GM12878 (cell line): ENCODE measurements around the gene MACROD2. TPM values are rescaled to one million over a fixed set of nuclear protein-coding genes. Genes with fewer than 3 reads are reported as not detected.

Experiments used
- ATAC-seq: fragments of 200-7000 bp; cut with Tn5 transposase; 3 replicates; pipeline ENCODE4 v1.9.1; 2020; ENCODE audit warnings: mild to moderate bottlenecking, moderate library complexity
- BruUV-seq: library from RNA; stranded (reverse); fragments of 400-500 nt; replicated peaks from 2 replicates; lab custom pipeline; 2021; lab: Mats Ljungman, UMichigan
- CTCF ChIA-PET: fragments of 300-600 bp; sonication (Branson Sonifier 250); formaldehyde crosslinking; extraction: SDS; loops from one replicate; lab custom pipeline; 2021; ENCODE audit warnings: inconsistent platforms; lab: Yijun Ruan, JAX
- POLR2A ChIA-PET: fragments of 350-600 bp; formaldehyde crosslinking; extraction: SDS; loops from one replicate; lab custom pipeline; 2021; ENCODE audit warnings: inconsistent platforms; lab: Charles Lee
- RAD21 ChIA-PET: fragments of 300-600 bp; sonication (Branson Sonifier 250); formaldehyde crosslinking; loops from one replicate; lab custom pipeline; 2023; ENCODE audit warnings: antibody characterized with exemption; ENCODE audit not compliant: unreplicated experiment; lab: Charles Lee
- SMC1A ChIA-PET: fragments of 300-600 bp; sonication (Branson Sonifier 250); formaldehyde crosslinking; loops from one replicate; lab custom pipeline; 2023; ENCODE audit not compliant: unreplicated experiment, uncharacterized antibody; lab: Charles Lee
- DNase-seq: peaks from one replicate; pipeline ENCODE4 v3.0.0-alpha.2; 2011; ENCODE audit warnings: low read depth, low spot score
- FAIRE-seq: peaks from 3 replicates; lab custom pipeline; 2011; peaks lifted over from hg19 to GRCh38; lab: Jason Lieb, UNC
- H2AFZ ChIP-seq: 2 replicates; pipeline ENCODE4 v1.6.0; 2011; ENCODE audit warnings: low read depth, low read length, control low read depth; ENCODE audit not compliant: control insufficient read depth
- H3K27ac ChIP-seq: 2 replicates; pipeline ENCODE4 v1.5.1; 2011; ENCODE audit warnings: control low read depth; ENCODE audit not compliant: control insufficient read depth, insufficient read depth
- H3K27me3 ChIP-seq, 2 experiments: replicated peaks in 1 of 2; 2 replicates each; pipeline versions ENCODE4 v1.6.0 to v1.6.1; 2011; ENCODE audit warnings: low read length in 1 of 2; ENCODE audit not compliant: control insufficient read depth in 2 of 2, insufficient read depth in 2 of 2
- H3K36me3 ChIP-seq, 2 experiments: 2 replicates each; pipeline ENCODE4 v1.5.1; 2011; ENCODE audit warnings: low read length in 1 of 2; ENCODE audit not compliant: control insufficient read depth in 2 of 2, insufficient read depth in 2 of 2
- H3K4me1 ChIP-seq: 2 replicates; pipeline ENCODE4 v1.6.1; 2011; ENCODE audit warnings: mild to moderate bottlenecking, low read length, moderate library complexity, mixed read lengths; ENCODE audit not compliant: control insufficient read depth, insufficient read depth
- H3K4me2 ChIP-seq: 2 replicates; pipeline ENCODE4 v1.6.0; 2011; ENCODE audit warnings: control low read depth; ENCODE audit not compliant: control insufficient read depth, insufficient read depth
- H3K4me3 ChIP-seq: fragments of 200-600 bp; sonication (generic); 2 replicates; pipeline ENCODE4 v1.5.1; 2016
- H3K79me2 ChIP-seq: 2 replicates; pipeline ENCODE4 v1.6.0; 2011; ENCODE audit warnings: low read length; ENCODE audit not compliant: control insufficient read depth, insufficient read depth
- H3K9ac ChIP-seq: 2 replicates; pipeline ENCODE4 v1.8.0; 2011; ENCODE audit warnings: low read length, control low read depth, mixed read lengths; ENCODE audit not compliant: control insufficient read depth, insufficient read depth
- H3K9me3 ChIP-seq: replicated peaks from 3 replicates; pipeline ENCODE4 v1.5.1; 2011; ENCODE audit warnings: mild to moderate bottlenecking, low read length; ENCODE audit not compliant: control insufficient read depth, insufficient read depth
- H4K20me1 ChIP-seq: 2 replicates; pipeline ENCODE4 v1.6.0; 2011; ENCODE audit not compliant: control insufficient read depth, insufficient read depth
- MAX ChIP-seq: IDR thresholded peaks from 2 replicates; pipeline ENCODE4 v1.6.1; 2012; ENCODE audit warnings: low read depth, low read length, improper control_type of control experiment
- MTA2 ChIP-seq: fragments of 450-650 bp; IDR thresholded peaks from 2 replicates; pipeline ENCODE4 v1.6.1; 2016; ENCODE audit warnings: low read depth, mild to moderate bottlenecking, moderate library complexity
- NR2C1 ChIP-seq: fragments of 450-650 bp; IDR thresholded peaks from 2 replicates; pipeline ENCODE4 v1.6.1; 2017; ENCODE audit warnings: antibody characterized with exemption, mild to moderate bottlenecking, moderate library complexity
- RCOR1 ChIP-seq: conservative IDR thresholded peaks from 2 replicates; pipeline ENCODE4 v1.6.1; 2012; ENCODE audit warnings: low read depth, low read length, improper control_type of control experiment
- SPI1 ChIP-seq: IDR thresholded peaks from 2 replicates; pipeline ENCODE4 v1.6.1; 2011; ENCODE audit warnings: low read depth, mild to moderate bottlenecking, low read length, moderate library complexity, borderline replicate concordance; ENCODE audit not compliant: insufficient read depth
- SREBF1 ChIP-seq: IDR thresholded peaks from 2 replicates; pipeline ENCODE4 v1.6.1; 2012; ENCODE audit warnings: mild to moderate bottlenecking, low read length
- WRNIP1 ChIP-seq: IDR thresholded peaks from 2 replicates; pipeline ENCODE4 v1.6.1; 2011; ENCODE audit warnings: low read depth, low read length, improper control_type of control experiment, borderline replicate concordance
- ZBTB40 ChIP-seq: fragments of 450-650 bp; IDR thresholded peaks from 2 replicates; pipeline ENCODE4 v1.6.1; 2016; ENCODE audit warnings: mild to moderate bottlenecking, moderate library complexity, borderline replicate concordance
- ZNF207 ChIP-seq: fragments of 450-650 bp; IDR thresholded peaks from 2 replicates; pipeline ENCODE4 v1.6.1; 2014; ENCODE audit warnings: antibody characterized with exemption, mild to moderate bottlenecking, borderline replicate concordance
- WGBS: methylation state at CpG from one replicate; pipeline ENCODE4 v1.1.6; 2016; ENCODE audit warnings: low lambda C conversion rate; ENCODE audit not compliant: insufficient replicate concordance, insufficient coverage; ENCODE audit errors: missing lambda C conversion rate; 5-methylcytosine and 5-hydroxymethylcytosine counted together
- in situ Hi-C: fragments of 300-500 bp; cut with MboI; formaldehyde crosslinking; loops from 9 replicates; pipeline ENCODE4 v1.14.3; 2018; ENCODE audit warnings: mixed read lengths
- intact Hi-C: fragments of 100-400 bp; cut with micrococcal nuclease; formaldehyde crosslinking; loops from one replicate; pipeline ENCODE4 v1.14.2; 2022; ENCODE audit not compliant: unreplicated experiment
- polyA plus RNA-seq, 11 experiments: library from polyadenylated mRNA; depleted of rRNA in 4 of 11; unstranded in 6 of 11; stranded (reverse) in 5 of 11; fragments of >200 nt; fragmentation: Nextera tagmentation in 4 of 11; fragmentation: Illumina TruSeq in 1 of 11; extraction: Ambion mirVana in 4 of 11; extraction: Trizol in 1 of 11; gene quantifications; 1 replicate in 1 of 11; 2 replicates in 10 of 11; pipeline versions ENCODE4 v1.2.1 to v1.2.3, GENCODE V29; 2011 to 2016; ENCODE audit warnings: inconsistent platforms in 2 of 11, missing spikeins in 2 of 11, low read depth in 1 of 11
- total RNA-seq, 4 experiments: library from RNA; depleted of rRNA in 3 of 4; stranded (reverse); fragments of >200 nt in 3 of 4; fragmentation: Illumina TruSeq in 1 of 4; extraction: Trizol in 1 of 4; gene quantifications; 2 replicates each; pipeline versions ENCODE4 v1.2.1 to v1.2.3, GENCODE V29; 2013 to 2021

MACROD2 gene
- total and polyA plus RNA-seq, 10 of the 15 experiments (the other 5 are each of a cell fraction or from before 2014, with no cell fraction given) = 1.1 to 21.5 (median 2.2) TPM

GRCh38 chr20:15164726-15165125 is 1169.4 kb downstream of the MACROD2 start:
- Histone ChIP-seq H2AFZ (no peak overlapping the region), H3K27ac (no peak overlapping the region), H3K9ac (no peak overlapping the region), H3K27me3 (no peaks in the 10 kb centered on the region), H3K4me2 (no peak overlapping the region), H4K20me1 (no peaks in the 10 kb centered on the region), H3K79me2 (no peaks in the 10 kb centered on the region), H3K4me3 (no peak overlapping the region), H3K9me3 (no peaks in the 10 kb centered on the region), H3K4me1 (peaks cover 9% of the 10 kb centered on the region), H3K36me3 (no peaks in the 10 kb centered on the region)
- TF ChIP-seq MAX (no peak), SPI1 (no peak), RCOR1 (no peak), NR2C1 (no peak), WRNIP1 (no peak), ZBTB40 (no peak), ZNF207 (no peak), SREBF1 (no peak), MTA2 (no peak)
- 92% methylated on average over 1 of the region's 1 CpG for WGBS
- ATAC-seq (no peak), DNase-seq (no peak), FAIRE-seq (no peak)
- intact Hi-C loops = loop anchor here (5.0 kb wide), 1 partner anchor 332 kb away; no protein-coding TSS in a partner anchor
- ChIA-PET CTCF (no interaction called here), RAD21 (no interaction called here), POLR2A (no interaction called here), SMC1A (no interaction called here)
- BruUV-seq = no TSS peak
- in situ Hi-C loops = no loop called here
